Measurements from ENCODE around the gene NLRP3.

Gene NLRP3

GRCh38 chr1:247386217-247386616, 29.8 kb upstream of the NLRP3 start:
- no peak overlapping the region for H2AFZ ChIP-seq (ENCODE audit: low read depth)
- no peak for TF ChIP-seq CTCF (conservative IDR thresholded peaks at IDR 0.05; ENCODE audit: low read depth, low read length)
- no peaks in the 10 kb centered on the region for H4K20me1 ChIP-seq (ENCODE audit: insufficient read depth)
- H3K79me2 ChIP-seq (ENCODE audit: insufficient read depth, low read depth), result no peaks in the 10 kb centered on the region
- no peak overlapping the region for H3K9ac ChIP-seq
- no peak overlapping the region for H3K4me2 ChIP-seq
- no peaks in the 10 kb centered on the region for H3K27me3 ChIP-seq (ENCODE audit: insufficient read depth, low read depth)
- peaks cover 20% of the 10 kb centered on the region for H3K4me1 ChIP-seq (ENCODE audit: low read depth, poor library complexity, severe bottlenecking)
- no peaks in the 10 kb centered on the region for H3K36me3 ChIP-seq (ENCODE audit: insufficient read depth)
- H3K27ac ChIP-seq, result no peak overlapping the region
- H3K4me3 ChIP-seq (IDR thresholded peaks at IDR 0.05; ENCODE audit: insufficient read depth, low read depth, low read length), result no peak overlapping the region

GRCh38 chr1:247386687-247387086, 29.3 kb upstream of the NLRP3 start:
- Histone ChIP-seq H3K4me3 (IDR thresholded peaks at IDR 0.05; ENCODE audit: insufficient read depth, low read depth, low read length) (no peak overlapping the region), H3K36me3 (ENCODE audit: insufficient read depth) (no peaks in the 10 kb centered on the region), H3K4me1 (ENCODE audit: low read depth, poor library complexity, severe bottlenecking) (peaks cover 24% of the 10 kb centered on the region), H2AFZ (ENCODE audit: low read depth) (no peak overlapping the region), H3K4me2 (no peak overlapping the region), H3K27ac (no peak overlapping the region), H3K27me3 (ENCODE audit: insufficient read depth, low read depth) (no peaks in the 10 kb centered on the region), H3K79me2 (ENCODE audit: insufficient read depth, low read depth) (no peaks in the 10 kb centered on the region), H4K20me1 (ENCODE audit: insufficient read depth) (no peaks in the 10 kb centered on the region), H3K9ac (no peak overlapping the region)
- TF ChIP-seq CTCF (conservative IDR thresholded peaks at IDR 0.05; ENCODE audit: low read depth, low read length), result no peak

- no peak overlapping the region for H3K4me3 ChIP-seq (IDR thresholded peaks at IDR 0.05; ENCODE audit: insufficient read depth, low read depth, low read length)
- no peaks in the 10 kb centered on the region for H3K79me2 ChIP-seq (ENCODE audit: insufficient read depth, low read depth)
- no peaks in the 10 kb centered on the region for H4K20me1 ChIP-seq (ENCODE audit: insufficient read depth)
- H3K27ac ChIP-seq, result no peak overlapping the region
- H3K27me3 ChIP-seq (ENCODE audit: insufficient read depth, low read depth), result no peaks in the 10 kb centered on the region
- peaks cover 28% of the 10 kb centered on the region for H3K4me1 ChIP-seq (ENCODE audit: low read depth, poor library complexity, severe bottlenecking)
- TF ChIP-seq CTCF (conservative IDR thresholded peaks at IDR 0.05; ENCODE audit: low read depth, low read length), result no peak
- no peak overlapping the region for H3K9ac ChIP-seq
- no peak overlapping the region for H2AFZ ChIP-seq (ENCODE audit: low read depth)
- H3K4me2 ChIP-seq, result no peak overlapping the region
- no peaks in the 10 kb centered on the region for H3K36me3 ChIP-seq (ENCODE audit: insufficient read depth)
Measured at GRCh38 chr1:247387096-247387495, 28.9 kb upstream of the NLRP3 start.

GRCh38 chr1:247387565-247387964, 28.4 kb upstream of the NLRP3 start:
- H4K20me1 ChIP-seq (ENCODE audit: insufficient read depth), result no peaks in the 10 kb centered on the region
- TF ChIP-seq CTCF (conservative IDR thresholded peaks at IDR 0.05; ENCODE audit: low read depth, low read length), result no peak
- no peaks in the 10 kb centered on the region for H3K27me3 ChIP-seq (ENCODE audit: insufficient read depth, low read depth)
- H3K4me1 ChIP-seq (ENCODE audit: low read depth, poor library complexity, severe bottlenecking), result peaks cover 29% of the 10 kb centered on the region
- H3K36me3 ChIP-seq (ENCODE audit: insufficient read depth), result no peaks in the 10 kb centered on the region
- no peak overlapping the region for H3K9ac ChIP-seq
- H3K4me2 ChIP-seq, result no peak overlapping the region
- no peak overlapping the region for H3K4me3 ChIP-seq (IDR thresholded peaks at IDR 0.05; ENCODE audit: insufficient read depth, low read depth, low read length)
- H3K27ac ChIP-seq, result no peak overlapping the region
- no peak overlapping the region for H2AFZ ChIP-seq (ENCODE audit: low read depth)
- H3K79me2 ChIP-seq (ENCODE audit: insufficient read depth, low read depth), result no peaks in the 10 kb centered on the region
